Central memory CD4-positive, alpha-beta T cell (primary cell): Measurements from ENCODE around the gene NACC1.
"Not testable (repeated sequence)": the region's sequence is repeated elsewhere in the genome, so short reads cannot be mapped to it uniquely, and the experiment has no call there.

ENCODE experiments used
- DNase-seq: peaks from one replicate; pipeline ENCODE4 v3.0.0; 2022

Gene NACC1

GRCh38 chr19:13149173-13149627 is 31.1 kb downstream of the NACC1 start:
- DNase-seq = not testable (repeated sequence)

- DNase-seq = no peak
These were observed 31.6 kb downstream of the NACC1 start for GRCh38 chr19:13149628-13150186.

DNA sequence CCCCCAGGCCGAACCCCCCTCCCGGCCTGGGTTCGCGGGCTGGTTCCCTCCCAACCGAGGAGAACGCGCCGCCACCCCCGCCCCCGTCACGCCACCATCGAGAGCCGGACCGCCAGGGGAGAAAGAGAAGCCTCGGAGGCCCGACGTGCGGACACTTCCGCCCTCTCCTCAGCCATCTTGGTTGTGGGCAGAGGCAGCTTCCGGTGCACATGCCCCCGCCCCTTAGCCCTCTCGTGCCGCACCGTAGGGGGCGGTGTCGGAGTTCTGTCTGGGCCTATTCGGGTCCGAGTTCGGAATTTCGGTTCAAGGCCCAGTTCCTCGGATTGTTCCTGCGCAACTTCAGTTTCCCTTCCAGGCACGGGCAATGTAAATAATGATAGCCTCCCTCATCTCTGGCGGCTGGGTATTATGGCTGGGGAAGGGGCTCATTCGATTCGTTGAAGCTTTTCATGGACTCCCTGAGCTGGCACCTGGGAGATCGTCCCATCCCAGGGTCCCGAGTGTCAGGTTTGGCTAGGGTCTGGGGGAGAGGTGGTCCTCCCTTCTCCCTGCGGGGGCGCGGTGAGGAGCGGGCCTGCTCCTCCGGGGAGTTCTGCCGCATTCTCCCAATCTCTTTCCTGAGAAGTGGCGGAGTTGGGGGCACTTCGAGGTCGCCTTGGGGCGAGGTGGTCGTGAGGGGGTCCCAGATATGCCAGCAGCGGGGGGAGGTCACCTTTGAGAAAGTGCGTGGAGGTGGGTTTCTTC is 32.3 kb downstream of the NACC1 start, which contains the start of the genes IER2 and STX10:
IER2 (plus strand) TSS at position 225 of the 744 bp plus-strand sequence. CDS start 2,776 bp downstream, outside the sequence.
STX10 (minus strand) TSS at position 189 of the 744 bp plus-strand sequence. CDS start 202 bp downstream, outside the sequence.
- DNase-seq = peak; percentile 92

GRCh38 chr19:13150931-13151604 is 33.0 kb downstream of the NACC1 start:
- DNase-seq = no peak

- peak; percentile 95 for DNase-seq
These were observed 33.7 kb downstream of the NACC1 start for GRCh38 chr19:13151605-13152355.

DNA sequence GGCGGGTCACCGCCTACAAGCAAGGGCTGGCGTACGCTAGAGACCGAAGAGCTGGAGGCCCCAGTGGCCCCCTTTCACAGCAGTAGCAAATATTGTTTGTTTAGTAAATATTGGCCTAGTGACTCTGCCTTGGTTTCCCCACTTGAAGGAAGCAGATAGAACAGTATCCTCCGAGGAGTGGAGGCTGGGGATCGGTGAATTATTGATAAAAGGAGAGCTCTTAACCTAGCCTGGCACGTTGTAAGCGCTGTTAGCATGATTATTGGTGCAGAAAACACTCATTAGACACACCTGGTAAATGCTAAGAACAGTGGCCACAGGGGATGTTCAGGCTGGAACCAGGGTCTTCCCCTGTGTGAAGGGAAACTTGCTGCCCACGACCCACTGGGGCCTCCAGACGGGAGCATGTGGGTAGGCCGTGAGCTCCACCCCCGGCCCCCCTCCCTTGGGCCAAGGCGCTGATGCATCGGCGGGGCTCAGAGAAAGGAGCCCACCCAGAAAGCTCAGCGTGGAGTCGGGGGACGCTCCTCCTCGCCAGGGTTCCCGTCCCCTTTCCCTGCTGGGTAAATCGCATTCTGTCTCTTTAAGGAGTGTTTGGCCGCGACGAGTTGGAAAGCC is 34.4 kb downstream of the NACC1 start:
- no peak for DNase-seq

DNA sequence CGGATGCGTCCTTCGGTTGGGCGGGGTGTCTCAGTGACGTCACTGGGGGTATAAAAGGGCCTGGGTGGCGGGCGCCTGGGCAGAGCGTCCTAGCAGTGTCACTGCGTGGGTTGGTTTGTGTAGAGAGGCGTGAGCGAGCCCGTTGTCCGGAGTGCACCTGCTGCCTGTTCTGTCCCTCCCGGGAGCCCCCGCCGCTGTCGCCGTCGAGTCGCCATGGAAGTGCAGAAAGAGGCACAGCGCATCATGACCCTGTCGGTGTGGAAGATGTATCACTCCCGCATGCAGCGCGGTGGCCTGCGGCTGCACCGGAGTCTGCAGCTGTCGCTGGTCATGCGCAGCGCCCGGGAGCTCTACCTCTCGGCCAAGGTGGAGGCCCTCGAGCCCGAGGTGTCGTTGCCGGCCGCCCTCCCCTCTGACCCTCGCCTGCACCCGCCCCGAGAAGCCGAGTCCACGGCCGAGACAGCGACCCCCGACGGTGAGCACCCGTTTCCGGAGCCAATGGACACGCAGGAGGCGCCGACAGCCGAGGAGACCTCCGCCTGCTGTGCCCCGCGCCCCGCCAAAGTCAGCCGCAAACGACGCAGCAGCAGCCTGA is 35.0 kb downstream of the NACC1 start:
- DNase-seq = peak; percentile 95

GRCh38 chr19:13153569-13154240 is 35.6 kb downstream of the NACC1 start:
- no peak for DNase-seq

DNA sequence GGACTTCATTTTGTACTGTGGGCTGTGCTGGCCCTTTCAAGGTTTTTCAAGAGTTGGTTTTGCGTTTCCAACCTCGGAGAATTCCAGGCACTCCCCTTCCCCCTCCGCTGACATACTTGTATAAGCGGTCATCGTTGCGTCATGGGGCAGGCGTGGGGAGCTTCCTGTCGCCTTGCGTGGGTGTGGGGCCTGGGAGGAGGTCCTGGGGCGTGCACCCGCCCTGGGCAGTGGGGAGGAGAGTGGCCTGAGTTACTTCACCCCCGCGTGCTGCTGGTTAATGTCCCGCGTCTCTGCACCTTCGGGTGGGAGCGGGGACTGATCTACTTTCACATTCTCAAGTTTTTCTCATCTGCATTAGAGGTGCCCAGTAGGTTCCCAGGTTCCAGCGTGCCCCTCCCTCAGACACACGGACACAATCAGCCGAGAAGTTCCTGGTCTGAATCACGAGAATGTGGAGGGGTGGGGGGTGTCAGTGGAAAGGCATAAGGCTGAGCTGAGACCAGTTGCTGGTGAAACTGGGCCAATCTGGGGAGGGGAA is 36.2 kb downstream of the NACC1 start:
- DNase-seq = peak; percentile 43

GRCh38 chr19:13154911-13155471 is 36.9 kb downstream of the NACC1 start:
- peak; percentile 76 for DNase-seq

DNA sequence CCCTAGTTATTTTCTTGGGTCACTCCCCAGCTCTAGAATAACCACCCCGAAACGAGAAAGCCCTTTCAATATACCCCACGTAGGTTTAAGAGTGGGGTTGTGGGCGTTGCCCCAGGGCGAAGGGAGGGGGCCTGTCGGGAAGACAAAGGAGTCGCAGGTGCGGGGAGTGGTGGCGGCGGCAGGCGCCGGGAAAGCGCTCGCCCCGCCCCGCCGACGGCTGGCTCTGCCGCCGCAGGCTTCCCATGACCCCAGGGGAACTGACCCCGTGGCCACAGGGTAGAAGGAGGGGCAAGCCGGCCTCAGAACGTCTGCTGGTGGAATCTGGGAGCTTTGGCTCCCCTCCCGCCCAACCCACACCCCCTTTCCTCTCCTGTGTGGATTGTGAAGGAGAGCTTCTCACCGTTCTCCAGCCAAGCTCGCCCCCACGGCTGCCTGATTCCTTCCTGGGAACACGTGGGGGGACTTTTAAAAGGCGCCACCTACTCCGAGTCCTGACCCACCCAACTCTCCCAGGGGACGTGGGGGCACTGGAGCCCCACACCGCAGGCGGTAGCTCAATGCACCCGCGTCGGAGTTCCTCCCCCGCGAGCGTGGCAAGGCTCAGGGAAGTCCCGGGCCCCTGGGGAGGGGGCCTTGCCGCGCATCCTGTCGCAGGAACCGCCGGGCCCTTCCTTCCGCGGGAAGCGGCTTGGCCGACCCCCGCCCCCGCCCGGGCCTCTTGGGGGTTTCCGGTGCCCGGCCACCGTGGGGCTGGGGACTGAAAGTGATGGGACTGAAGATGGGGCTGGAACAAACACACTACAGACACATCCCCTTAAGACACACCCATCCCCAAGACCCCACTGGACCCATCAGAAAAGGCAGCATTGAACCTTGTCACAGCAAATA is 37.7 kb downstream of the NACC1 start:
- peak; percentile 83 for DNase-seq

GRCh38 chr19:13159713-13160112 is 41.6 kb downstream of the NACC1 start:
- DNase-seq = no peak

DNA sequence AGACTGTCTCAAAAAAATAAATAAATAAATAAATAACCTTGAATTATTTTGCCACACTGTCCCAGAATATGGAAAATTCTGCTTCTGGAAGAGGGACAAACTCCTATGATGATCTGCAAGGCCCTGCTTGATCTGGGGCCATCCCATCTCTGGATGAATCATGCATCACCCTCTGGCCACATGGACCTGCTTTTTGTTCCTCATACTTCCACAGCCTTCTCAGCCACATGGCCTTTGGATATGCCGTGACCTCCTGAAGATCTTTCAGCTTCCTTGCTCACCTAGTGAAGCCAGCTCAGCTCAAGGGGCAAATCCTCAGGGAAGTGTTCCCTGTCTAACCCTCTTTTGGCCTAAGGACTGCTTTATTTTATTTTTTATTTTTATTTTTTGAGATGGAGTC is 42.5 kb downstream of the NACC1 start:
- no peak for DNase-seq

GRCh38 chr19:13162724-13163608 is 44.9 kb downstream of the NACC1 start:
- DNase-seq = peak; percentile 76

GRCh38 chr19:13163609-13164342 is 45.7 kb downstream of the NACC1 start:
- DNase-seq = peak; percentile 39

DNA sequence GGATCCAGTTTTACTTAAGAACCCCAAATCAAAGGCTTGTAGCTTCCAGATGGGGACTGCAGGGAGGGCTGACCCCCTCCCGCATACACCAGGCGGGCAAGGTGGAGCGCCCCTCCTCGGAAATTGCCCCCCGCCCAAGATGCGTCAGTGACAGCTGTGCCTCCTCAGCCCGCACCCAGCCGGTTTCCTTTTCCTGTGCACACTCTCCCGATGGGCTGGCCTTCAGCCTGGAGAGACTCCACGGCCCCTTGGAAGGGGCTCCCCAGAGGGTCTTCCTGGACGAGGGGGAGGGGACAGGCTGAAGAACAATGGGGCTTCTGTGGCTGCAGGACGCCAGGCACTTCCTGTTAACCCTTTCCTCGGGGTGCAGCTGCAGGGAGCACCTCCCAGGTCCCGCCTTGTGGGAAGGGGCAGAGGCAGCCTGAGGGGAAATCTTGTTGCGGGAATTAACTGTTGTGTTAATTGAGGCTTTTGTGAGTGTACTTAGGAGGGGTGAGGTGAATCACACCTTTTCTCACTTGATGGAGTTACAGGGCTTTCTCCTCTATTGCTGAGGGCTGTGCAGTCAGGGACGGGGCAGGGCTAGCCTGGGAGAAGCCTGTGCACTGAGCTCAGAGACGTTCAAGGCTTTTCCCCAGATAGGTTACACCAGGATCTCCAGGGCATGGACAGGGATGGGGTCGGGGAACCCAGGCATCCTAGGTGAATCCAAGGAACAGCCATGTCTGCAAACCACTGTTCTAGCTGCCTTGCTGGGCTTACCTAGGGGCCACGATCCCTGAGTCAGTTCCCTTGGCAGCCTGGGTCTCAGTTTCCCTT is 46.5 kb downstream of the NACC1 start:
- DNase-seq = peak; percentile 47
